Mucosa of descending colon (tissue), 3 donors: ENCODE measurements around the gene PAK1. TPM values are rescaled to one million over a fixed set of nuclear protein-coding genes. Genes with fewer than 3 reads are reported as not detected.

ENCODE experiments used
- ATAC-seq: fragments of 200-7000 bp; cut with Tn5 transposase; one replicate; pipeline ENCODE4 v1.9.1; 2020; ENCODE audit warnings: mild to moderate bottlenecking, moderate library complexity
- DNase-seq, 3 donors: peaks; one replicate each; pipeline ENCODE4 v3.0.0-alpha.2; 2020
- H3K36me3 ChIP-seq: fragments of 200-600 bp; one replicate; pipeline ENCODE4 v1.8.0; 2021; ENCODE audit warnings: low read depth, mild to moderate bottlenecking
- H3K4me1 ChIP-seq: fragments of 200-600 bp; one replicate; pipeline ENCODE4 v1.8.0; 2021; ENCODE audit warnings: low read depth, mild to moderate bottlenecking
- H3K4me3 ChIP-seq: fragments of 200-600 bp; one replicate; pipeline ENCODE4 v1.8.0; 2021; ENCODE audit warnings: mild to moderate bottlenecking
- H3K9me3 ChIP-seq: fragments of 200-600 bp; one replicate; pipeline ENCODE4 v1.8.0; 2021; ENCODE audit warnings: mild to moderate bottlenecking
- CTCF ChIP-seq: fragments of 200-600 bp; IDR thresholded peaks from one replicate; pipeline ENCODE4 v1.8.0; 2022; ENCODE audit warnings: antibody characterized with exemption, mild to moderate bottlenecking
- intact Hi-C, 2 donors: fragments of 100-400 bp; cut with DNase I in 1 of 2; cut with micrococcal nuclease in 1 of 2; formaldehyde crosslinking; loops; one replicate each; pipeline versions ENCODE4 v1.11.0 to v1.11.1; 2022; cut with DNase I, micrococcal nuclease
- long read RNA-seq, 2 donors: library from polyadenylated mRNA; unstranded; transcript quantifications; one replicate each; pipeline ENCODE4 v2.0.0, GENCODE V29; 2019 to 2021
- total RNA-seq, 3 donors: library from RNA; stranded (reverse); fragmentation: NEBNext Ultra II Directional in 2 of 3; extraction: Animal tissue kit (Norgen Biotek cat#: 25700) in 2 of 3; gene quantifications; one replicate each; pipeline versions ENCODE4 v1.2.1 to v1.2.4, GENCODE V29; 2021 to 2023
- donor health status: DM: no; HTN: no; CAD: no; lungs with moderate emphysema.
- donor health status: DM: no; HTN: no; CAD: no.
- donor health status: DM: no; HTN: yes; CAD: no.

PAK1 gene
- 100 to 1,000 TPM in 2 of 3 donors, 10 to 100 TPM in 1; 73.5 to 125 (median 116) TPM for total RNA-seq
- long read RNA-seq, donor 1, transcript PAK1-202 (15 exons, 3,737 nt) = major isoform, 22 of 111 reads
- long read RNA-seq, donor 1, transcript PAK1-201 (16 exons, 2,543 nt) = minor isoform, 7 of 111 reads
- long read RNA-seq, donor 1, partial matches to known transcripts = 18 of 111 reads
- long read RNA-seq, donor 1, other reads (novel, unspliced or antisense) = 64 of 111 reads
- long read RNA-seq, donor 2, partial matches to known transcripts = 26 of 59 reads
- long read RNA-seq, donor 2, other reads (novel, unspliced or antisense) = 26 of 59 reads

GRCh38 chr11:77473801-77474683, at the start of gene PAK1:
Gene PAK1 (minus strand): TSS chr11:77474094. CDS start chr11:77392520, 81,574 bp downstream.
- DNase-seq (peak; percentile 92 to 95 (median 95)), ATAC-seq (peak; percentile 81)
- peak within 1 kb of the TSS; percentile 51 for H3K4me3 ChIP-seq
- H3K9me3 ChIP-seq = no peaks in the 10 kb centered on the region
- no peak for TF ChIP-seq CTCF
- peaks cover 26% of the 10 kb centered on the region for H3K4me1 ChIP-seq
- intact Hi-C loops = loop anchor here in 1 of 2 donors (10.0 kb wide), 1 partner anchor 71 kb away; no protein-coding TSS in a partner anchor
- no peaks in the 10 kb centered on the region for H3K36me3 ChIP-seq

- DNase-seq = no peak
- intact Hi-C loops = no loop called here
- no peaks in the 10 kb centered on the region for H3K36me3 ChIP-seq
- H3K9me3 ChIP-seq = no peaks in the 10 kb centered on the region
- no peaks in the 10 kb centered on the region for H3K4me1 ChIP-seq
- TF ChIP-seq CTCF = no peak
- ATAC-seq = no peak
- no peak overlapping the region for H3K4me3 ChIP-seq
Observed at GRCh38 chr11:77522215-77522614, 48.3 kb upstream of the PAK1 start.

- no peak for ATAC-seq
- H3K36me3 ChIP-seq = no peaks in the 10 kb centered on the region
- no peaks in the 10 kb centered on the region for H3K9me3 ChIP-seq
- H3K4me3 ChIP-seq = no peak overlapping the region
- intact Hi-C loops = no loop called here
- H3K4me1 ChIP-seq = peaks cover 8% of the 10 kb centered on the region
- no peak for DNase-seq
- TF ChIP-seq CTCF = no peak
Observed at GRCh38 chr11:77519847-77520246, 46.0 kb upstream of the PAK1 start.

GRCh38 chr11:77518471-77518870, 44.6 kb upstream of the PAK1 start:
- Histone ChIP-seq H3K4me3 (no peak overlapping the region), H3K4me1 (peaks cover 9% of the 10 kb centered on the region), H3K36me3 (no peaks in the 10 kb centered on the region), H3K9me3 (no peaks in the 10 kb centered on the region)
- intact Hi-C loops = no loop called here
- DNase-seq (no peak), ATAC-seq (no peak)
- TF ChIP-seq CTCF = no peak

GRCh38 chr11:77517753-77518152, 43.9 kb upstream of the PAK1 start:
- intact Hi-C loops = no loop called here
- DNase-seq = no peak
- no peak for ATAC-seq
- peaks cover 9% of the 10 kb centered on the region for H3K4me1 ChIP-seq
- H3K36me3 ChIP-seq = no peaks in the 10 kb centered on the region
- no peaks in the 10 kb centered on the region for H3K9me3 ChIP-seq
- no peak for TF ChIP-seq CTCF
- no peak overlapping the region for H3K4me3 ChIP-seq
